HepG2 (cell line): ENCODE data around the gene CST4. TPM values are rescaled to one million over a fixed set of nuclear protein-coding genes. Genes with fewer than 3 reads are reported as not detected.
A peak's percentile ranks its signal among the peaks of the same experiment; 100 is the strongest.

Source experiments
- DZIP1 ChIP-seq: sonication (generic); formaldehyde crosslinking; IDR thresholded peaks from 2 replicates; pipeline ENCODE4 v1.5.0; 2020; ENCODE audit warnings: mild to moderate bottlenecking, missing genetic modification reagents
- GMEB1 ChIP-seq: sonication (generic); formaldehyde crosslinking; IDR thresholded peaks from 2 replicates; pipeline ENCODE4 v1.5.1; 2020; ENCODE audit warnings: missing genetic modification reagents, mild to moderate bottlenecking, borderline replicate concordance
- IRF1 ChIP-seq: sonication (generic); formaldehyde crosslinking; IDR thresholded peaks from 2 replicates; pipeline ENCODE4 v1.4.0; 2020; ENCODE audit warnings: low read depth, mild to moderate bottlenecking, missing genetic modification reagents
- MIER3 ChIP-seq: IDR thresholded peaks from 2 replicates; pipeline ENCODE4 v1.6.1; 2016; ENCODE audit warnings: missing compliant biosample characterization, borderline replicate concordance
- RFXANK ChIP-seq: IDR thresholded peaks from 2 replicates; pipeline ENCODE4 v1.6.1; 2016
- SMAD1 ChIP-seq: sonication (generic); formaldehyde crosslinking; IDR thresholded peaks from 2 replicates; pipeline ENCODE4 v1.4.0; 2020; ENCODE audit warnings: missing genetic modification reagents, low read depth, mild to moderate bottlenecking, borderline replicate concordance
- SP5 ChIP-seq: IDR thresholded peaks from 2 replicates; pipeline ENCODE4 v1.6.1; 2016; ENCODE audit warnings: low read depth, borderline replicate concordance
- SYNCRIP ChIP-seq: fragments of 200-400 bp; formaldehyde crosslinking; IDR thresholded peaks from 2 replicates; pipeline ENCODE4 v1.6.1; 2018; ENCODE audit warnings: mild to moderate bottlenecking, low read depth, low read length; ENCODE audit not compliant: insufficient read depth
- TIGD3 ChIP-seq: sonication (generic); formaldehyde crosslinking; IDR thresholded peaks from 2 replicates; pipeline ENCODE4 v1.5.1; 2020; ENCODE audit warnings: mild to moderate bottlenecking, missing genetic modification reagents, borderline replicate concordance
- WIZ ChIP-seq: sonication (generic); formaldehyde crosslinking; IDR thresholded peaks from 2 replicates; pipeline ENCODE4 v1.5.1; 2020; ENCODE audit warnings: mild to moderate bottlenecking, missing genetic modification reagents
- ZNF10 ChIP-seq: sonication (generic); formaldehyde crosslinking; IDR thresholded peaks from 2 replicates; pipeline ENCODE4 v1.4.0; 2020; ENCODE audit warnings: mild to moderate bottlenecking, low read depth, missing genetic modification reagents, borderline replicate concordance
- ZNF143 ChIP-seq: sonication (generic); formaldehyde crosslinking; IDR thresholded peaks from 2 replicates; pipeline ENCODE4 v1.4.0; 2020; ENCODE audit warnings: missing genetic modification reagents
- ZNF562 ChIP-seq: sonication (generic); formaldehyde crosslinking; IDR thresholded peaks from 2 replicates; pipeline ENCODE4 v1.8.0; 2022; ENCODE audit warnings: missing genetic modification reagents, borderline replicate concordance
- ZSCAN12 ChIP-seq: sonication (generic); formaldehyde crosslinking; IDR thresholded peaks from 2 replicates; pipeline ENCODE4 v1.9.0; 2021; ENCODE audit warnings: mild to moderate bottlenecking, missing genetic modification reagents
- polyA plus RNA-seq, 8 experiments: library from polyadenylated mRNA; depleted of rRNA in 3 of 8; stranded (reverse) in 7 of 8; unstranded in 1 of 8; fragments of >200 nt; fragmentation: Illumina TruSeq in 4 of 8; extraction: Trizol in 4 of 8; gene quantifications; 2 replicates each; pipeline versions ENCODE4 v1.2.1 to v1.2.3, GENCODE V29; 2011 to 2016; ENCODE audit warnings: low read depth in 4 of 8, missing spikeins in 1 of 8, mixed read lengths in 1 of 8; ENCODE audit not compliant: insufficient read depth in 1 of 8
- total RNA-seq, 5 experiments: library from RNA; depleted of rRNA; stranded (reverse); fragments of >200 nt; fragmentation: Illumina TruSeq; extraction: Trizol; gene quantifications; 2 replicates each; pipeline ENCODE4 v1.2.3, GENCODE V29; 2016; ENCODE audit warnings: low read depth in 1 of 5
- TF ChIP-seq, protein P1 (sequence below): sonication (generic); formaldehyde crosslinking; conservative IDR thresholded peaks from 2 replicates; pipeline ENCODE4 v1.5.0; 2020; ENCODE audit warnings: missing genetic modification reagents

Gene CST4
- total and polyA plus RNA-seq, 2 of the 13 experiments (the other 11 are each of a cell fraction or from before 2014, with no cell fraction given) = not detected

- TF ChIP-seq TIGD3 (no peak), MIER3 (CRISPR knock-in tag) (no peak), ZSCAN12 (no peak), RFXANK (CRISPR knock-in tag) (no peak), IRF1 (CRISPR knock-in tag) (no peak), ZNF10 (CRISPR knock-in tag) (no peak), SP5 (CRISPR knock-in tag) (no peak), ZNF143 (no peak), WIZ (CRISPR knock-in tag) (0 out of 2 replicates have a peak, but pooled peaks have one; percentile 61), SYNCRIP (no peak), SMAD1 (CRISPR knock-in tag) (no peak), DZIP1 (0 out of 2 replicates have a peak, but pooled peaks have one; percentile 64), ZNF562 (CRISPR knock-in tag) (no peak), GMEB1 (no peak)
- TF ChIP-seq, protein P1, sequence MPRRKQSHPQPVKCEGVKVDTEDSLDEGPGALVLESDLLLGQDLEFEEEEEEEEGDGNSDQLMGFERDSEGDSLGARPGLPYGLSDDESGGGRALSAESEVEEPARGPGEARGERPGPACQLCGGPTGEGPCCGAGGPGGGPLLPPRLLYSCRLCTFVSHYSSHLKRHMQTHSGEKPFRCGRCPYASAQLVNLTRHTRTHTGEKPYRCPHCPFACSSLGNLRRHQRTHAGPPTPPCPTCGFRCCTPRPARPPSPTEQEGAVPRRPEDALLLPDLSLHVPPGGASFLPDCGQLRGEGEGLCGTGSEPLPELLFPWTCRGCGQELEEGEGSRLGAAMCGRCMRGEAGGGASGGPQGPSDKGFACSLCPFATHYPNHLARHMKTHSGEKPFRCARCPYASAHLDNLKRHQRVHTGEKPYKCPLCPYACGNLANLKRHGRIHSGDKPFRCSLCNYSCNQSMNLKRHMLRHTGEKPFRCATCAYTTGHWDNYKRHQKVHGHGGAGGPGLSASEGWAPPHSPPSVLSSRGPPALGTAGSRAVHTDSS (CRISPR knock-in tag) = no peak
Measured at GRCh38 chr20:23652926-23653325, 35.9 kb downstream of the CST4 start (continued).
